HG02571 (cell line): Measurements from ENCODE around the gene CDK14.

Source experiments
- ATAC-seq: cut with Tn5 transposase; IDR thresholded peaks from one replicate; pipeline ENCODE4 v1.9.1; 2021; ENCODE audit warnings: mild to moderate bottlenecking, moderate library complexity; ENCODE audit not compliant: unreplicated experiment

CDK14 gene

DNA sequence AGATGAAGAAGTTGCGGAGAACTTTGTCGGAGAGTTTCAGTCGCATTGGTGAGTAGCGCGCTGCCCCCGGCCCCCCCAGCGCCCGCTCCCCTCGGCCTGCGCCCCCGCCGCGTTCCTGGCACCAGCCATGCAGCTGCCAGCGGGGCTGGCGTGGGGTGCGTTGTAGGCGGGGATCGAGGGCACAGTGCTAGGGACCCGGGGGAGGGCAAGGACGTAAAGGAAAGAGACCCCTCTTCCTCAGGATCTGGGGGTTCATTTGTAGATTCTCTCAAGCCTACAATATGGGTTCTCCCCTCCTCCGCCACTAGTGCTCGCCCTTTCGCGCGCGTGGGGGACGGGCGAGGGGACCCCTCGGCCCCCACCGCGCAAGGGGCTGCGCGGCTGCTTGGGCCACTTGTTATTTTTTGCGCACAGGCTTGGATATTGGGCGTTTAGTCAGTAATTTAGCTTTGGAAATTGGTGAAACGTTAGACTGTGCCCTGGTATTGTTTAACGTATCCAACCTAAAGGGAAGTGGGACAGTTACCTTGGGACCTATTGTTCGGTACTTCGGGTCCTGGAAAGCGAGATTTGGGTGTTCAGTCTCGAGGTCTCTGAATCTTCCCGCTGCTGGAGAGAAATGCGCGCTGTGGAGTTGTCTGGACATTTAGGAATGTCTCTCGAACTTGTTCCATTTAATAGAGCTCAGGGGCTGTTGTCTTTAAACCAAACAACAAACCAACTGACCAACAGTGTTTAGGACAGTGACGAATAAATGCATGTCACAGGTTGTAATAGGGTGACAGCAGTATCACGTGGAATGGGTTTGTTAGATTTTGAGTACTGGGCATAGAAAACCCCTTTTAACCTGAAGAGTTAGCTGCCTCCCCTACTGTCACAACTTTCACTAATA is 796 bp downstream of the CDK14 start:
- peak; percentile 26 for ATAC-seq

DNA sequence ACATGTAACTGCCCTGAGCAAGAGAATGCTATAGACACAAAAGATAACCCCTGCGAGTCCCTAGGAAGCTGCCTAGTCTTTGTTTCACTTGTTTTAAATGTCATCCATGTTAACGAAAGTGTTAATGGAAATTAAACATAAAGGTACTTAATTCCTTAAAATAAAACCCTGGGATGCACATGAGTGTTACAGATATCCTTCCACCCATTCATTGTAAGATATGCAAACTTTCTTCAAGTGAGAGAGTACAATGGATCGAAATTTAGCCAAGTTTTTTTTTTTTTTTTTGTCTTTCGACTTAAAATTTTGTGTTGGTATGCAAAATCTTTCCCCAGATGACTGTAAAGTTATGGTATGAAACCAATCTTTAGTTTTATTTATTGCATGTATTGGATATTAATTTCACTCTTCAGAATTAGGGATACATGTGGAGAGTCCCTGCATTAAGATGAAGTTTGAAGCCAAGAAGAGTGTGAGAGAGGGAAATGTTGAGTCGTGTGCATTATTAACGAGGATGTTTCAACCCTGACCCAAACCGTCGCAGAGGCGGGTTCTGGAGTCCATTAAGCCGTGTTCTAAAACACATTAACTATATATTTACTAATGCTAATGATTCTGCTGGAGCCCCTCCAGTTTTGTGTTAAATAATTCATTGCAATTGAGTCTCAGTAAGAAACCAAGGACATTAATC is 1.6 kb downstream of the CDK14 start:
- no peak for ATAC-seq

DNA sequence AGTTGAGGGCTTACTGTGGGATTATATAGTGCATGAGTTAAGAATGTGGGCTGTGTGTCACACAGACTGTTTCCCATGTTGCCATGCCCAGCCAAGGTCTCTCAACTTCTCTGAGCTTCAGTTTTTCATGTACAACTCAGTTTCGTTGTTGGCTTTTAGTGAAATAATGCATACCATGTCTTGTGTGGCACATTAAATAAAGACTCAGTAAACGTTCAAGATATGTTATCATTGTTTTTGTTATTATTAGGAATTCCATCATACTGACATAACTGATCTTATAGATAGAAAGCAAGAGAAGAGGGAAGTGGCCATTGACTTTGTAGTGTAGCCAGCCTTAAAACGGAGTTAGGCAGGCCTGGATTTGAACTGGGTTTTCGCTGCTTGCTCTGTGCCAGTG is 2.9 kb downstream of the CDK14 start:
- ATAC-seq = no peak

DNA sequence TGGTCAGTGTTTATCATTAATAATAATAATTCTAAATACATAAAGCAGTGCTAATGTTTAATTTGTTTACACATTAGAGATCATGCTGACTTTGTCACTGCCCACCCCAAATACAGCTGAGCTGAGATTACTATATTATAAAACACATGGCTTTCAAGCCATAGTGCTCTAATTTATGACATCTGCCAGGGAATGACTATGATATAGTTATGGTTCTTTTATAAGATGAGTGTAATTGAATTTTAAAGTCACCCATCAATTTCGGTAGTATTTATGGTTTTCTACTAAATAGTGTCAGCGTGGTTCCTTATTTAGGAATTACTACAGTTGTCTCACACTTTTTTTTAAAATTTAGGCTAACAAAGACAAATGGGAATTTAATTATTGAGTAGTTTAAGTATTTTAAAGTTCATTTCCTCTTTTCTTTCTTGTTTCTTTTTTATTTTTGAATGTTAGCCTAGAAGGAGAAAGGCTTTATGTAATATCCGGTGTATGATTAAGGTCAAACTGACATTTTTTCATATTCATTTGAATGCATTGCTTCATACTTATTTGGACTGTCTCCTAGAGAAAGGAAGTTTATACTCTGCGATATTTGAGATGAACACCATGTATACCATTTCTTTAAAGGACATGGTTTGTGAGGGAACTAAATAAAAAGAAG is 3.9 kb downstream of the CDK14 start:
- ATAC-seq = no peak

DNA sequence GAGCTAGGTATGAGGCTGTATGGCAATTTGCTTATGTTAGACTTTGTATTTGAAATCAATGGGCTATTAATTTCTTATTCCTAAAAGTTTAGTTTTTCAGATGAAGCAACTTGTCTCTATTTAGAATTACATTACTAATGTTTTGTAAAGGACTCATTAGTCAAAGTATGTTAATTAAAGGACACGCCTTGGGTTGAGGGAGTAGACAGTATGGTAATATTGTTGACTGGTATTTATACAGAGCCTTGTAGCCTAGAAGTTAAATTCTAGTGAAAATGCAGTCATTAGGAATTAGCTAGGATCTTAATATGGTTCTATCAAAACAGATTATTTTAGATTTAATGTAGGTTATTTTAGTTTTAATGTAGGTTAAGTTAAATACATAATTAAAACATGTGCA is 6.2 kb downstream of the CDK14 start:
- ATAC-seq = no peak

DNA sequence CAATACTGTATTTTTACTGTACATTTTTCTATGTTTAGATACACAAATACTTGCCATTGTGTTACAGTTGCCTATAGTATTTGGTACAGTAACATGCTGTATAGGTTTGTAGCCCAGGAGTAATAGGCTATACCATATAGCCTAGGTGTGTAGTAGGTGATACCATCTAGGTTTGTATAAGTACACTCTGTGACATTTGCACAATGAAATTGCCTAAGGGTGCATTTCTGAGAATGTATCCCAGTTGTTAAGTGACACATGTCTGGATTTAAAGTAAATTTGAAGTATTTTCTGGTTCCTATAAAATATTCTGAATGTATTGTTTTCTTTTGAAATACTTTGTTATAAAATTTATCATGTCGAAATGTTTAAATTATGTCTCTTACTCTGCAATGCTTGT is 7.2 kb downstream of the CDK14 start:
- ATAC-seq = no peak

DNA sequence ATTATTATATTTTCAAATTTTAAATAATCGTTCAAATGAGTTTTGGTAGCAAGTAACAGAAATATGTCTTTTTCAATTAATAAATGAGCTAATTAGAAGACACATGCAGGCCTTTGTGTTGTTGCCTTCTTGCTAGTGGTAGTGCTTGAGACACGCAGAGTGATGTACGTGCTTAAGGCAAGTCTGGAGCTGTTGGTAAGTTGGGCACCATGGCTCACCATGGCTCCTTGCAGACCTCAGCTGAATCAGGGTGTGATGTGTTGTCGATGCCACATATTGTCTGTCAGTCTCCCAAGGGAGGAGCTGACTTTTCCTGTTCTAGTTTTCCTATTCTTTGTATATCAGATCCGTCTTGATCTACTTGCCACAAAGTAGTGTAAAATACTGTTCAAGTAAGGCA is 8.3 kb downstream of the CDK14 start:
- no peak for ATAC-seq

DNA sequence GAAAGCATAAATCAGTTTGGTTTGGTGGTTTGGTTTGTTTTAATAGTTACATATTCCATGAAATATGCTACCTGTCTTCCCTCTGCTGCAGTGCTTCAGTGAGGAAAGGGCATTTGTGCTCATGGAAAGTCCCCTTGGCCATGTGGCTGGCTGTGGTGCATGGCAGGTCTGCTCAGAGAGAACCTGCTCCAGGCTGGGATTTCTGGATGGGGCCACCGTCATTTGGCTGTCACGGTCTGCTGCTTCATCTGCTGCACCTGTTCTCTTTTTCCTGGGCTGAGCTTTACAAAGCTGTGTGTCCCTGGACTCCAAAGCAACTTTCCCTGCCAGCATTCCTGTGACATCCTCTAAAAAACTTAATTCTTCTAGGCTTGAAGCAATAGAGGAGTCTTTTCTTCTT is 8.9 kb downstream of the CDK14 start:
- no peak for ATAC-seq

DNA sequence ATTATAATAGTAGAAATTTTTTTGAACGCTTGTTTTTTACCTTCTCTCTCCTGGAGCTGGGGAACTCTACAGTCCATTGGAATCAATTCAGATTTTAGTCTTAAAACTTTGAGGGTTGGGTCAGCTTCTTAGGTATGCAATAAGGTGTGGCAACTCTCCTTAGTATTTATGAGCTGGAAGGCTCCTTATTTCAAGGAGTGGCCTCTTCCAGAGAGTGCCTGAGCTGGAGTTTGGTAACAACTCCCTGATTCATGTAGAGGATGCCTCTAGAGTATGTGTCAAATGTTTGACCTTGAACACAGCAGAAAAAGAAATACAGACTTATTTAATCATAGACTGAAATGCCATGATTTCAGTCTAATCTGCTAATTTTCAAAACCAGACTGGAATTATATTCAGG is 11.1 kb downstream of the CDK14 start:
- no peak for ATAC-seq

DNA sequence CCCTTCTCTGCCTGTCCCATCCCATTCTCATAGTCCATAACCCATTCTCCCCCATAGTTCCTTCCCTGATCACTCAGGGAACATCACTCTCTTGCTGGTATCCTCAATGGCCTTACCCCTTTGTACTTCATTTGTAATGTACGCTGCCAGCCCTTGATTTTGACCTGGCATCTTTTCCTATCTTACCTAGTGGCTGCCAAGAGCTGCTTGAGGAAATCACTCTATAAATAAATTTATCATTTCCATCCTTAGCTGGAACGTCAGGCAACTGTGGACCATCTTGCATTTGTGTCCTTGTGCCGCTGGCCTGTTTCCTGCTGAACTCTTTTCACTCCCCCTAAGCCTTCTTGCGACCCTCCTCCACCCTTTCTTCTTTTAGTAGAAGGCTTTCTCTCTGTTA is 14.0 kb downstream of the CDK14 start:
- no peak for ATAC-seq

DNA sequence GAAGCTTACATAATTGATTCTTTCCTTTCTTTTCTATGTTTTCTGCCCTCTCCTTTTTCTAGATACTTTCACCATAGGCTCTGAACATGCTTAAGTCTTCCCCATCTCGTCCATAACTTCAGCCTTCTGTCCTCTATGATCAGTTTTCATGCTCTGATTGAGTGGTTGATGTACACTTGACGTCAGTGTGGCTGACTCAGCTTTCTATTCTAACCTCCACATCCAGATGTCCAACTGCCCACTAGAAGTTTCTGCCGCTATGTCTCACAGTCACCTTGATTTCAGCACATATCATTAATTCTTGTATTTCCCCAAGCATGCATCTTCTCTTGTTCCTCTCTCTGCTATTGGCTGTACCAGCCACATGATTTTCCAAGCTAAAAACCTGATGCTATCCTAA is 15.0 kb downstream of the CDK14 start:
- no peak for ATAC-seq

DNA sequence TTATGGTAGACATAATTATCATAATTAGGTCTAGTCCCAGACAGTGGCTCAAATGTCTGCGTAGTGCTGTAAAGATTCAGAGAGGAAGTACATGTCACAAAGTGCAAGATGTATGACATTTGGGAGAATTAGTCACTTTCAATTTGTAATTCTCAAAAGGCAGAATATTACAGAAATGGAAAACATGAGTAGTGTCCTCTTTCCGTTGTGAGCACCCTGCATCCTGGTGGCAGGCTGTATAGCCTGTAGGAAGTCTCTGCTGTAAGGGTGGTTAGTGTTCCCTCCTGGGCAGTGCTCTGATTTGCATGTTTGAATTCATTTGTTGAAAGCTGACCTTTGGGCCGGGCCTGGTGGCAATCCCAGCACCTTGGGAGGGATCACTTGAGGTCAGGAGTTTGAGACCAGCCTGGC is 17.0 kb downstream of the CDK14 start:
- ATAC-seq = peak; percentile 85

DNA sequence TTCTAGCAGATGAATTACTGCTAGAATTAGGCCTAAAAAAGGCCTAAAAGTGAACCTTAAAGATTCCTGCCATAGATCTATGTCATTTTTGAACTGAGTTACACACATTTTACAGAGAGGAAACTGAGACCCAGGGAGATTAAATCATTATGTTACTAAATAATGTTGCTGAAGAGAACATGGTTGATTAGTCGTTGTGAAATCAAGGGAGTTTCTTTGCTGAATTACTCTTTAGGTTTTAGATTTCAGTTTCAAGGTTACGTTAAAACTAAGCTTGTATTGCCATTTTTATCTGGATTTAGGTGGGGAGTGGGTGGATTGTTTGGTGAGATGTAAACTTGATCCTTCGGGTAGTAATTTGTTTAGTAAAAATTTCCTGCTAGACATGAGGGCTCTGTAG is 21.3 kb downstream of the CDK14 start:
- ATAC-seq = no peak

DNA sequence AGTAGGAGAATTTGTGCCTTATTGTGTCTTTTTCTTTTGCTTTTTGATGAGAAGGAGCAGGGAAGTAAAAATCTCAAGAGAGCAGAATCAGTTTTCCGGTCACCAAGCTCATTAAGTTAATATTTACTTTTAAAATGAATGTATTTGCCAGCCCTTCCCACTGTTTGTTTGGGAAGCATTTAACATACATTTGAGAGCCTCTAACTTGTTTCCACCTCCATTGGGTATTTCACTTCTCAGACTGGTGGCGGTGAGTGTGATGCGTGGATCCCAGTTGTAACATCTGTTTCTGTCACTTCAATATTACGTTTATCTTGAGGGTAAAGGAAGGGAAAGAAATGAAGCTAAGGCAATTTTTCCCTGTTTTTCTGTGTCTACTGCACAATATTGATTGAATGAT is 22.8 kb downstream of the CDK14 start:
- ATAC-seq = no peak

DNA sequence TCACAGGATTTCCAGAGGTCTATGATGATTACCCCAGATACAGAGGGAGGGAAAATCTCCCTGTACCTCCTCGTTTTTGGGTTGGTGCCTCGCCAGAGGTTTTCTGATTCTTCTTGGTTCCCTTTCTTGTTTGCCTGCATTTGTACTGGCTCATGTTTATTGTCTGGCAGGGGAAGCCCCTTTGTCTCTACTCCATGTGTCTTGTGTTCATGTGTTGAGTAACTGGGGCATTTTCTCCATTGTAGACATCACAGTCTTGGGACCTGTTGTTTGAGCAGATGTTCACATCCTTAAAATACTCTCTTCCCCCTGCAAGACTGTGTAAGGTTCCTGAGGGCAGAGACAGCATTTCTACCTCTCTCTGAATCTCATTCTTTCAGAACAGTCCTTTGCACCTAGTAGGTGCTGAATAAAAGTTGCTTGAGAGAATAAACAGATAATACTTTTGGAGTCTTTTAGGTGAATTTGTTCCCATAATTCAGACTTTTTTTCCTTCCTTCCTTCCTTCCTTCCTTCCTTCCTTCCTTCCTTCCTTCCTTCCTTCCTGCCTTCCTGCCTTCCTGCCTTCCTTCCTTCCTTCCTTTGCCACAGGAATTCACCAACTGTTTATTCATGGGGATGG is 25.1 kb downstream of the CDK14 start:
- no peak for ATAC-seq

DNA sequence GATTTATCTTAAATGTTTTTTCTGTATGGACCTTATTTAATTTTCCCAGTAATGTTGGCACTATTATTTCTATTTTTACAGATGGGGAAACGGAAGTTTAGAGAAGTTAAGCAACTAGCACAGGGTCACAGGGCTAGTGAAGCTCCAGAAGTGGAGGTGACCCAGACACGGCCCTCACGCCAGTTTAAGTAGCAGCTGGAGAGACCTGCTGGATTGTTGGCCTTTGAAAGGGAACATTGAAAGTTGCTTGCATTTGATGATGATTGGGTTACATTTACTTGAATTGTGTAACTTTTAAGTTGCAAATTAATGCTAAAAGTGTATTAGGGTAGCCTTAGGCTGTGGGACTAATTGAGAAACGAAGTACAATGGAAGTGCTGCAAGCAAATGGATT is 25.6 kb downstream of the CDK14 start:
- no peak for ATAC-seq

DNA sequence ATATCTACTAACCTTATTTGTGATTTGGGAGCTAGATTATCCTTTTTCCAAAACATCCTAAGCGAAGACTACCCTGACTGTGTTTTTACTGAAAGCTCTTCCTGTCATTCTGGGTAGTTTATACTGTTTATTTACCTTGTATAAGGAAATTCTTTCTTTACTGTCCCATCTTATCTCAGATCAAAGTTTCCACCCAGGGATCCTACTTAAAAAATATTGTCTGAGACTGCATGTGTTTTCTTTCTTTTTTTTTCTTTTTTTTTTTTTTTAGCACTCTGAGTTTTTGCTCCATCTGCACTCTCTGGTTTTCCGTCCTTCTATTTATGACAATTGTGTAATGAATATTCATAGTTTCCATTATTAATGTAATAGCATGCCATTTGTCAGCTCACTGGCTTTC is 26.5 kb downstream of the CDK14 start:
- ATAC-seq = no peak

DNA sequence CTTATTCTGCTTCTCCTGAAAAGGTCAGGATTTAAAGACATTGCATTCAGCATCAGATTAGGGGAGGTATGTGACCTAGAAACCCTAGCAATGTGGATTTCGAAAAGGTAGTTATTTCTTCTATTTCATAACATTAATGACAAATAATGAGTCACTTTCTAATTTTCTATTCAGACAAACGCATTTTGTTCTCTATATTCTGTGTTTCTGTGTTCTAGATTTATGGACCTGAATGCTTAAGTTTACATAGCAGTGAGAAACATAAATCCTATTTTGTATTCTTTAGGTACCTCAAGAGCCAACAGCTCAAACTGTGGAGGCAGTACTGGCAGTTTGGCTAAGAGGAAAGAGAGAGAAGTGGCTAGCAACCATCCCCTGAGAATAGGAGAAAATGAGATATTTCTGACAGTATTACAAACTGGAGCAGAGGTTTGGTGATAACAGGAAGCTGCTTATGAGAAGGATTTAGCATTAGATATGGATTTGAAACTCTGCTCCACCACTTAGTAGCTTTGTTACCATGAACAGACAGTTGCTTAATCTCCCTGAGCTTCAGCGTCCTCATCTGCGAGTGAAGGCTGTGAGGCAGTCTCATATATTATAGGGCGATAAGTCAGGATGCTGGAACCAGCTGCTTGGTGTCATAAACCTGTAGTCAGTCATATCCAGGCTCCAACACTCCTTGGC is 28.2 kb downstream of the CDK14 start:
- no peak for ATAC-seq

DNA sequence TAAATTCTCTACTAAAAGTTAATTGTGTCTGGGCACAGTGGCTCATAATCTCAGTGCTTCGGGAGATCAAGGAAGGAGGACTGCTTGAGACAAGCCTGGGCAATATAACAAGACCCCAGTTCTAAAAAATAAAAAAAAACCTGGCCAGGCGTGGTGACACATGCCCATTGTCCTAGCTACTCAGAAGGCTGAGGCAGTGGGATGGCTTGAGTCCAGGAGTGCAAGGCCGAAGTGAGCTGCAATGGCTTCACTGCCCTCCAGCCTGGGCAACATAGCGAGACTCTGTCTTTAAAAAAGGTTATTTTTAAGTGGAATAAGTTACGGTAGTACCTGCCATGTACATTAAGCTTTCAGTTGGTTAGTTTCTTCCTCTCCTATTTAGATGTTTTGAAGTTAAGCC is 28.9 kb downstream of the CDK14 start:
- no peak for ATAC-seq

DNA sequence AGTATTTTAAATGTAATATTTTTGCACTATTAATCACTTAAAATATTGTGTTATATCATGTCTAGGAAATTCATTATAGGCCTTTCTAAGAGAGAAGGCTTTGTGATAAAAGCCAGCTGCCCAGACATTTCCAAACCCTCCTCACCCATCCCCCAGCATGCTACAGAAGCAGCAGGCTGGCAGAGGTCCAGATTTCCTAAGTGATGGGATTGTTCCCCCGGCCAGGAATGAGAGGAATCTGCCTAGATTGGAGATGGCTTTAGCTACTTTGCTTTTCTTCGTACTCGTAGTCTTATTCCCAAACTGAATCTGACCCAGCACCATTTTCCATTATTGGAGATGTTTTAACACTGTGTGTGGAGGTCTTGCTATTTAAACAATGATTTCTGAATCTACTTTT is 29.4 kb downstream of the CDK14 start:
- no peak for ATAC-seq

DNA sequence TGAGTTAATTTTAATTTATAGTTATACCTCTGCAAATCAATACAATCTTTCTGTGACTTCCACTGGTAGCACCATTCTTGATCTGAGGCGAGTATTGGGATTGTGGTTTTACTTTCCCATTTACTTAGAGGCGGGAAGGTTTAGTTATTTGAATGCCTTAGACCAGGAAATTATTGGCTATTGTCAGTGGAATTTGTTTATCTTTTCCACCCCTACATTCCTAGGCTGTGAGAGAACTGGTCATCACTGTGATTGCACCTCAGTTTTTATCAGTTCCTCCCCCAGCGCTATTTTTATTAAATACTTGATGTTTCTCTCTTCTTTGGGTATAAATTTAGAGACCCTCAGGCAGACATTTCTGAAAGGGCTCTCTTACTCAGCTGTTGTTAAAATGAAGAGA is 29.9 kb downstream of the CDK14 start:
- ATAC-seq = no peak
